Endodermal cell (in vitro differentiated cells): ENCODE data around the gene CALCOCO2. TPM values are rescaled to one million over a fixed set of nuclear protein-coding genes. Genes with fewer than 3 reads are reported as not detected.
A peak's percentile ranks its signal among the peaks of the same experiment; 100 is the strongest.

Source experiments
- DNase-seq: peaks from one replicate; pipeline ENCODE4 v3.0.0-alpha.2; 2017
- H3K27ac ChIP-seq: 2 replicates; pipeline ENCODE4 v1.5.1; 2013; ENCODE audit warnings: mild to moderate bottlenecking, low read depth, low read length, moderate library complexity
- H3K27me3 ChIP-seq: 2 replicates; pipeline ENCODE4 v1.6.1; 2013; ENCODE audit warnings: mild to moderate bottlenecking, low read length, moderate library complexity; ENCODE audit not compliant: insufficient read depth, control insufficient read depth, poor library complexity, severe bottlenecking
- H3K36me3 ChIP-seq: 2 replicates; pipeline ENCODE4 v1.7.0; 2013; ENCODE audit warnings: mild to moderate bottlenecking, low read length, moderate library complexity; ENCODE audit not compliant: control insufficient read depth, insufficient read depth
- H3K4me1 ChIP-seq: one replicate; pipeline ENCODE4 v1.7.0; 2013; ENCODE audit warnings: low read length; ENCODE audit not compliant: control insufficient read depth, insufficient read depth
- H3K4me3 ChIP-seq: 2 replicates; pipeline ENCODE4 v1.5.1; 2013; ENCODE audit warnings: mild to moderate bottlenecking, low read length, moderate library complexity
- H3K9ac ChIP-seq: 2 replicates; pipeline ENCODE4 v1.6.1; 2013; ENCODE audit warnings: mild to moderate bottlenecking, low read length, moderate library complexity; ENCODE audit not compliant: poor library complexity, severe bottlenecking; ENCODE audit errors: extremely low read depth
- H3K9me3 ChIP-seq: 2 replicates; pipeline ENCODE4 v1.6.1; 2013; ENCODE audit warnings: mild to moderate bottlenecking, low read length, moderate library complexity; ENCODE audit not compliant: control insufficient read depth
- H3K27ac Mint-ChIP-seq: 2 replicates; pipeline ENCODE4 v1.8.0; 2020; ENCODE audit warnings: mixed read lengths
- H3K27me3 Mint-ChIP-seq: 2 replicates; pipeline ENCODE4 v1.8.0; 2021; ENCODE audit warnings: mild to moderate bottlenecking, mixed read lengths; ENCODE audit not compliant: insufficient read depth
- H3K36me3 Mint-ChIP-seq: 2 replicates; pipeline ENCODE4 v1.8.0; 2020; ENCODE audit warnings: low read depth, mixed read lengths
- H3K4me1 Mint-ChIP-seq: 2 replicates; pipeline ENCODE4 v1.8.0; 2020; ENCODE audit warnings: mixed read lengths
- H3K4me3 Mint-ChIP-seq: 2 replicates; pipeline ENCODE4 v1.8.0; 2020; ENCODE audit warnings: mild to moderate bottlenecking, moderate library complexity, mixed read lengths
- H3K9me3 Mint-ChIP-seq: 2 replicates; pipeline ENCODE4 v1.8.0; 2020; ENCODE audit warnings: mild to moderate bottlenecking, mixed read lengths
- CTCF ChIP-seq: fragments of 200-600 bp; sonication (generic); conservative IDR thresholded peaks from 2 replicates; pipeline ENCODE4 v1.5.0; 2021; ENCODE audit warnings: antibody characterized with exemption, mild to moderate bottlenecking
- WGBS, 2 experiments: methylation state at CpG; one replicate each; pipeline versions ENCODE4 v1.1.5 to v1.1.7; 2013; ENCODE audit warnings: missing lambda C conversion rate in 2 of 2, mixed read lengths in 1 of 2; ENCODE audit not compliant: insufficient coverage in 1 of 2, insufficient read length in 1 of 2; 5-methylcytosine and 5-hydroxymethylcytosine counted together
- total RNA-seq, 2 donors: library from RNA; stranded (reverse); fragmentation: NEBNext Ultra II Directional in 1 of 2; extraction: Animal tissue kit (Norgen Biotek cat#: 25700) in 1 of 2; gene quantifications; 2 replicates in 1 of 2; 3 replicates in 1 of 2; pipeline ENCODE4 v1.2.1, GENCODE V29; 2021

Gene CALCOCO2
- total RNA-seq, 2 donors from 2014 or later: 38.4 to 45.2 TPM

DNA sequence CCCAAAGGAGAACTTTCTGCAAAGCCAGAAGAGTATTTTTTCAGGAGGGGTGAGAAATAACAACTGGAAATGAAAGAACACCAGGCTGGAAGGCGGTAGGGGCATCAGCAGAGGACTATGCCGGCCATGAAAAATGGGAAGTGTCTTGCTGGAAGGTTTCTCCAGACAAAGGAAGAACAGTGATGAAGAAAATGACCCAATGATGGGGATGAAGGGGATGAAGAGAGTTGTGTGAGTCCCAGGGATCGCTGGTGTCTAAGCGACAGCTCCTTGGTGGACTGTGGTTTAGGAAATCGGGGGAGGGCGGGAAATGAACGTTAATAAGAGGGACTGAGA lies 14.4 kb upstream of the CALCOCO2 start:
- peak overlapping the region; percentile 77 for H3K4me3 ChIP-seq
- H3K27ac Mint-ChIP-seq: no peak overlapping the region
- H3K4me1 Mint-ChIP-seq: peaks cover 18% of the 10 kb centered on the region
- H3K27ac ChIP-seq: no peak overlapping the region
- H3K36me3 Mint-ChIP-seq: no peaks in the 10 kb centered on the region
- DNase-seq: no peak
- no peaks in the 10 kb centered on the region for H3K36me3 ChIP-seq
- no peaks in the 10 kb centered on the region for H3K9me3 ChIP-seq
- peaks cover 35% of the 10 kb centered on the region for H3K27me3 Mint-ChIP-seq
- peak overlapping the region; percentile 62 for H3K4me3 Mint-ChIP-seq
- peaks cover 33% of the 10 kb centered on the region for H3K27me3 ChIP-seq
- H3K9ac ChIP-seq: no peak overlapping the region
- no peak for TF ChIP-seq CTCF
- no peaks in the 10 kb centered on the region for H3K9me3 Mint-ChIP-seq
- WGBS, 2 experiments: 9 to 14% methylated on average over 4 to 7 of the region's 7 CpGs
- H3K4me1 ChIP-seq: peaks cover 11% of the 10 kb centered on the region

DNA sequence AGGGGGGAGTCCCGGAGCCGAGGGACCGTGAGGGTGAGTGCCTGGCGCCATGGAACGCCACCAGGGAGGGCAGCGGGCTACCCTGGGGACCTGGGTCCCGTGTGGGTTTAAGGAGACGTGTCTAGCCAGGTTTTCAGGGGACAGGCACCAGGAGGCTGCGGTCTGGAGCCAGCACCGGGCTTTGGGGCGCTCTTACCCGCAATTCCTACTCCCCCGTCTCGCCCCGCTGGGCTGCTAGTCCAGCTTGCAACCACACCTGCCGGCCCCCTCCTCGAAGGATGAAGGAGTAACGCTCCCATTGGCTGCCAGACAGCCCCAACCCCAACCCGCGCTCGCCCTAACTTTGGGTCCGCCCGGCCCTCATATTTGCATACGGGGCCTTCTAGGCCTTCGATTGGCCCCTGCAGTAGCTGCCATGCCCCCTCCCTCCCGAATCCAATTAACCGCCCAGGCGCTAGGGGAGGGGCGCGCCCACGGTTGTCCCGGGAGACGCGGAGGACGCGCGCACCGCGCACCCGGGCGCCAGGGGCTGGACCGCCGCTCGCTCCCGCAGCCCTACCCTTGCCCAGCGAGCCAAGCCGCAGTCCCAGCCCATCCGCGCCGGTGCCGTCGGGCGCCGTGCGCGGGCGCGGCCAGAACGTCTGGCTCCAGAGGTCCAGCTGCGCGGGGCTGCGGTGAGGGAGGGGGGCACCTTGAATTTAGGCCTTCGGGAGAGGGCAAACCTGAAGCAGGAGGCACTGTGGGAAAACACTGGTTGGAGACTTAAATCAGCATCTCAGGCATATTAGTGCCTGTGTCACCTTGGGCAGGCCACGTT lies 13.9 kb upstream of the CALCOCO2 start, which contains the start of gene TTLL6:
TSS of gene TTLL6 (minus strand) at position 456 of the 817 bp plus-strand sequence. CDS start at position 299, 157 bp downstream.
- 1 to 4% methylated on average over 38 to 64 of the region's 64 CpGs for WGBS, 2 experiments
- no peak within 1 kb of the TSS for H3K9ac ChIP-seq
- H3K4me3 Mint-ChIP-seq: peak within 1 kb of the TSS; percentile 62
- no peaks in the 10 kb centered on the region for H3K9me3 Mint-ChIP-seq
- DNase-seq: peak; percentile 100
- no peaks in the 10 kb centered on the region for H3K36me3 ChIP-seq
- H3K4me3 ChIP-seq: peak within 1 kb of the TSS; percentile 77
- H3K36me3 Mint-ChIP-seq: no peaks in the 10 kb centered on the region
- peaks cover 17% of the 10 kb centered on the region for H3K4me1 Mint-ChIP-seq
- H3K27ac ChIP-seq: peak within 1 kb of the TSS; percentile 50
- no peak for TF ChIP-seq CTCF
- H3K27ac Mint-ChIP-seq: peak within 1 kb of the TSS; percentile 62
- H3K4me1 ChIP-seq: peaks cover 11% of the 10 kb centered on the region
- peaks cover 33% of the 10 kb centered on the region for H3K27me3 ChIP-seq
- no peaks in the 10 kb centered on the region for H3K9me3 ChIP-seq
- peaks cover 35% of the 10 kb centered on the region for H3K27me3 Mint-ChIP-seq

- H3K27me3 Mint-ChIP-seq: peaks cover 30% of the 10 kb centered on the region
- peak overlapping the region; percentile 62 for H3K27ac Mint-ChIP-seq
These were observed 12.4 kb upstream of the CALCOCO2 start for GRCh38 chr17:48818361-48818841.

More at GRCh38 chr17:48818361-48818841, 12.4 kb upstream of the CALCOCO2 start:
- H3K4me1 ChIP-seq: peaks cover 11% of the 10 kb centered on the region
- DNase-seq: peak; percentile 87
- peaks cover 33% of the 10 kb centered on the region for H3K27me3 ChIP-seq
- peak overlapping the region; percentile 34 for H3K27ac ChIP-seq
- peak overlapping the region; percentile 32 for H3K9ac ChIP-seq
- H3K4me1 Mint-ChIP-seq: peaks cover 15% of the 10 kb centered on the region
- WGBS, 2 experiments: 27 to 36% methylated on average over 4 to 8 of the region's 9 CpGs
- no peaks in the 10 kb centered on the region for H3K9me3 Mint-ChIP-seq
- TF ChIP-seq CTCF: no peak
- H3K36me3 Mint-ChIP-seq: no peaks in the 10 kb centered on the region
- no peaks in the 10 kb centered on the region for H3K9me3 ChIP-seq
- H3K4me3 ChIP-seq: peak overlapping the region; percentile 62
- H3K36me3 ChIP-seq: no peaks in the 10 kb centered on the region
- H3K4me3 Mint-ChIP-seq: peak overlapping the region; percentile 62
